ENCODE data around the gene PGD. TPM values are rescaled to one million over a fixed set of nuclear protein-coding genes. Genes with fewer than 3 reads are reported as not detected.

PGD gene
- total and polyA plus RNA-seq, 7 donors, result 24.9 to 39.2 (median 29.3) TPM

GRCh38 chr1:10429868-10430215 is 31.0 kb downstream of the PGD start:
- peak overlapping the region; percentile 93 for H3K4me3 ChIP-seq

GRCh38 chr1:10430216-10431069 is 31.6 kb downstream of the PGD start, which contains the start of gene CENPS:
Gene CENPS (plus strand): TSS chr1:10430433. CDS start chr1:10430518, 85 bp downstream.
- peak; percentile 95 to 98 (median 96) for ATAC-seq
- peaks cover 14% of the 10 kb centered on the region for H3K4me1 ChIP-seq
- peak; percentile 95 to 97 for DNase-seq
- H3K27ac ChIP-seq, result peak within 1 kb of the TSS; percentile 42
- WGBS, 3 donors, result 0 to 1% (median 0%) methylated on average over 63 to 95 of the region's 95 CpGs
- peaks cover 0 to 12% of the 10 kb centered on the region in 2 donors for H3K36me3 ChIP-seq (ENCODE audit: insufficient read depth in 1 of 2, low read depth in 1 of 2)
- H3K4me3 ChIP-seq, result peak within 1 kb of the TSS; percentile 93
- TF ChIP-seq, protein P1, sequence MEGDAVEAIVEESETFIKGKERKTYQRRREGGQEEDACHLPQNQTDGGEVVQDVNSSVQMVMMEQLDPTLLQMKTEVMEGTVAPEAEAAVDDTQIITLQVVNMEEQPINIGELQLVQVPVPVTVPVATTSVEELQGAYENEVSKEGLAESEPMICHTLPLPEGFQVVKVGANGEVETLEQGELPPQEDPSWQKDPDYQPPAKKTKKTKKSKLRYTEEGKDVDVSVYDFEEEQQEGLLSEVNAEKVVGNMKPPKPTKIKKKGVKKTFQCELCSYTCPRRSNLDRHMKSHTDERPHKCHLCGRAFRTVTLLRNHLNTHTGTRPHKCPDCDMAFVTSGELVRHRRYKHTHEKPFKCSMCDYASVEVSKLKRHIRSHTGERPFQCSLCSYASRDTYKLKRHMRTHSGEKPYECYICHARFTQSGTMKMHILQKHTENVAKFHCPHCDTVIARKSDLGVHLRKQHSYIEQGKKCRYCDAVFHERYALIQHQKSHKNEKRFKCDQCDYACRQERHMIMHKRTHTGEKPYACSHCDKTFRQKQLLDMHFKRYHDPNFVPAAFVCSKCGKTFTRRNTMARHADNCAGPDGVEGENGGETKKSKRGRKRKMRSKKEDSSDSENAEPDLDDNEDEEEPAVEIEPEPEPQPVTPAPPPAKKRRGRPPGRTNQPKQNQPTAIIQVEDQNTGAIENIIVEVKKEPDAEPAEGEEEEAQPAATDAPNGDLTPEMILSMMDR (IDR thresholded peaks at IDR 0.05), result peak; percentile 99
- intact Hi-C loops (cut with DNase I), result no loop called here
- H3K27me3 ChIP-seq (ENCODE audit: insufficient read depth in 3 of 3, low read length in 2 of 3), result no peaks in the 10 kb centered on the region
- H3K9me3 ChIP-seq, result no peaks in the 10 kb centered on the region

More at GRCh38 chr1:10429868-10430215, 31.0 kb downstream of the PGD start:
- TF ChIP-seq, protein P1 (IDR thresholded peaks at IDR 0.05), result no peak
- Histone ChIP-seq H3K9me3 (no peaks in the 10 kb centered on the region), H3K36me3 (ENCODE audit: insufficient read depth in 1 of 2, low read depth in 1 of 2) (peaks cover 0 to 7% of the 10 kb centered on the region in 2 donors), H3K27me3 (ENCODE audit: insufficient read depth in 3 of 3, low read length in 2 of 3) (no peaks in the 10 kb centered on the region), H3K27ac (no peak overlapping the region), H3K4me1 (peaks cover 14% of the 10 kb centered on the region)
- intact Hi-C loops (cut with DNase I), result loop anchor here in 1 of 2 donors (2.0 to 5.0 kb wide), 4 partner anchors 55 to 803 kb away; no protein-coding TSS in a partner anchor
- DNase-seq, result no peak
- WGBS, 3 donors, result 17 to 22% (median 22%) methylated on average over 16 of the region's 16 CpGs
- peak in 1 of 4 donors; percentile 1 for ATAC-seq

DNA sequence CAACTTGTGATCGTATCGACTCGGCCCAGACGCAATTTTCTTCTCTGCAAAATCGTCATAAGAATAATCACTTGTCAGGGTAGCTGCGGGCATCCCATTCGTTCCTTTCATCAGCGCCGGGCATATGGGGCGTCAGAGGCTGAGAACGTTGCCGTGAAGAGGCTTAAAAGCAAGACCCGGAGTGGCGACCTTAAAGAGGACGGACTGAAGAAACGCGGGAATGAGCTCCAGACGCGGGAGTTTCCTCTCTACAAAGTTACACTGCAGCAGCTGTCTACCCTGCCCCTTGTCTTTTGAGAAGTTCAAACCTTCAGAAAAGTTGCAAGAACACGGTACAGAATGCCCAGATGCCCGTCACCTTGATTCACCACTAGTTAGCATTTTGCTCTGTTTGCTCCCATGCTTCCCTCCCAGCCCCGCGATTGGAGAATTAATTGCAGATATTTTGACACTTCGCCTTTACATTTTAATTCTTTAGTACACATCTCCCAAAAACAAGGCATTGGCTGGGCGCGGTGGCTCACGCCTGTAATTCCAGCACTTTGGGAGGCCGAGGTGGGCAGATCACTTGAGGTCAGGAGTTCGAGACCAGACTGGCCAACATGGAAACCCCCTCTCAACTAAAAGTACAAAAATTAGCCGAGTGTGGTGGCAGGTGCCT is 32.3 kb downstream of the PGD start:
- H3K27me3 ChIP-seq (ENCODE audit: insufficient read depth in 3 of 3, low read length in 2 of 3), result no peaks in the 10 kb centered on the region
- ATAC-seq (no peak), DNase-seq (no peak)
- TF ChIP-seq, protein P1 (IDR thresholded peaks at IDR 0.05), result no peak
- WGBS, 3 donors, result 22 to 24% (median 22%) methylated on average over 30 of the region's 30 CpGs
- no peak overlapping the region for H3K27ac ChIP-seq
- H3K4me3 ChIP-seq, result peak overlapping the region; percentile 93
- H3K4me1 ChIP-seq, result peaks cover 14% of the 10 kb centered on the region
- intact Hi-C loops (cut with DNase I), result no loop called here
- peaks cover 0 to 12% of the 10 kb centered on the region in 2 donors for H3K36me3 ChIP-seq (ENCODE audit: insufficient read depth in 1 of 2, low read depth in 1 of 2)
- H3K9me3 ChIP-seq, result no peaks in the 10 kb centered on the region

- DNase-seq, result no peak
- intact Hi-C loops (cut with DNase I), result loop anchor here in 1 of 2 donors (1.0 kb wide), 1 partner anchor 60 kb away; no protein-coding TSS in a partner anchor
- whole genome bisulfite sequencing, 3 donors, result 62 to 72% (median 65%) methylated on average over 14 of the region's 14 CpGs
- TF ChIP-seq, protein P1 (IDR thresholded peaks at IDR 0.05), result no peak
- no peaks in the 10 kb centered on the region for H3K27me3 ChIP-seq (ENCODE audit: insufficient read depth in 3 of 3, low read length in 2 of 3)
- no peak overlapping the region for H3K27ac ChIP-seq
- H3K36me3 ChIP-seq (ENCODE audit: insufficient read depth in 1 of 2, low read depth in 1 of 2), result peaks cover 0 to 12% of the 10 kb centered on the region in 2 donors
- H3K4me1 ChIP-seq, result peaks cover 10% of the 10 kb centered on the region
- no peaks in the 10 kb centered on the region for H3K9me3 ChIP-seq
- ATAC-seq, result no peak
- H3K4me3 ChIP-seq, result no peak overlapping the region
Observed at GRCh38 chr1:10432910-10433700, 34.2 kb downstream of the PGD start.
